ENCODE results near the gene MDFI.
A peak's percentile ranks its signal among the peaks of the same experiment; 100 is the strongest.

Gene MDFI

GRCh38 chr6:41634657-41635056 lies 3.6 kb upstream of the MDFI start:
- DNase-seq (ENCODE audit: low spot score), result no peak

- no peak for DNase-seq (ENCODE audit: low spot score)
These were observed 2.9 kb upstream of the MDFI start for GRCh38 chr6:41635365-41635764.

- DNase-seq (ENCODE audit: low spot score), result peak; percentile 85
These were observed 1.5 kb upstream of the MDFI start for GRCh38 chr6:41636833-41637193.

GRCh38 chr6:41637194-41638001 lies 870 bp upstream of the MDFI start:
- peak; percentile 31 for DNase-seq (ENCODE audit: low spot score)

GRCh38 chr6:41638935-41639808 lies 904 bp downstream of the MDFI start:
- DNase-seq (ENCODE audit: low spot score), result no peak

GRCh38 chr6:41639809-41640371 lies 1.6 kb downstream of the MDFI start:
- no peak for DNase-seq (ENCODE audit: low spot score)

- DNase-seq (ENCODE audit: low spot score), result no peak
These were observed 2.2 kb downstream of the MDFI start for GRCh38 chr6:41640426-41640825.

GRCh38 chr6:41641352-41641925 lies 3.2 kb downstream of the MDFI start:
- no peak for DNase-seq (ENCODE audit: low spot score)

GRCh38 chr6:41642090-41642959 lies 4.1 kb downstream of the MDFI start:
- DNase-seq (ENCODE audit: low spot score), result peak; percentile 45

- no peak for DNase-seq (ENCODE audit: low spot score)
These were observed 5.0 kb downstream of the MDFI start for GRCh38 chr6:41642960-41643898.

GRCh38 chr6:41643899-41644269 lies 5.6 kb downstream of the MDFI start:
- DNase-seq (ENCODE audit: low spot score), result no peak

GRCh38 chr6:41644297-41644879 lies 6.1 kb downstream of the MDFI start:
- DNase-seq (ENCODE audit: low spot score), result no peak

- DNase-seq (ENCODE audit: low spot score), result no peak
These were observed 6.8 kb downstream of the MDFI start for GRCh38 chr6:41645007-41645618.

GRCh38 chr6:41646026-41646795 lies 7.9 kb downstream of the MDFI start:
- no peak for DNase-seq (ENCODE audit: low spot score)

- peak; percentile 38 for DNase-seq (ENCODE audit: low spot score)
These were observed 8.8 kb downstream of the MDFI start for GRCh38 chr6:41647061-41647511.

- DNase-seq (ENCODE audit: low spot score), result no peak
These were observed 9.9 kb downstream of the MDFI start for GRCh38 chr6:41648070-41648585.

GRCh38 chr6:41648921-41649320 lies 10.7 kb downstream of the MDFI start:
- no peak for DNase-seq (ENCODE audit: low spot score)

GRCh38 chr6:41649596-41649995 lies 11.3 kb downstream of the MDFI start:
- no peak for DNase-seq (ENCODE audit: low spot score)

- DNase-seq (ENCODE audit: low spot score), result no peak
These were observed 11.9 kb downstream of the MDFI start for GRCh38 chr6:41650120-41650519.

All from kidney tubule cell (primary cell).